GM18909 (cell line): Measurements from ENCODE around the gene TCTA.

Source experiments
- ATAC-seq: cut with Tn5 transposase; IDR thresholded peaks from one replicate; pipeline ENCODE4 v1.9.1; 2021; ENCODE audit warnings: mild to moderate bottlenecking; ENCODE audit not compliant: unreplicated experiment, poor library complexity

TCTA gene

GRCh38 chr3:49456466-49456865 is 44.2 kb downstream of the TCTA start:
- no peak for ATAC-seq

GRCh38 chr3:49460188-49460890 is 48.1 kb downstream of the TCTA start:
- no peak for ATAC-seq

GRCh38 chr3:49460956-49461355 is 48.7 kb downstream of the TCTA start:
- no peak for ATAC-seq

GRCh38 chr3:49461443-49462171 is 49.4 kb downstream of the TCTA start:
- ATAC-seq: no peak

- no peak for ATAC-seq
Measured at GRCh38 chr3:49462222-49462621, 50.0 kb downstream of the TCTA start.

GRCh38 chr3:49465270-49466034 is 53.2 kb downstream of the TCTA start:
- no peak for ATAC-seq
